ENCODE results near the gene PTBP2. TPM values are rescaled to one million over a fixed set of nuclear protein-coding genes. Genes with fewer than 3 reads are reported as not detected.

PTBP2 gene
- total RNA-seq, 1 donor from 2014 or later, result 75.5 TPM

- DNase-seq (ENCODE audit: low read depth, low spot score), result no peak
- Mint-ChIP-seq H3K4me3 (peak overlapping the region; percentile 8), H3K36me3 (ENCODE audit: low read depth) (peaks cover 51% of the 10 kb centered on the region), H3K9me3 (peaks cover 2% of the 10 kb centered on the region), H3K27ac (ENCODE audit: unreplicated experiment) (no peak overlapping the region), H3K4me1 (peaks cover 51% of the 10 kb centered on the region), H3K27me3 (ENCODE audit: low read depth) (no peaks in the 10 kb centered on the region)
- no peak for TF ChIP-seq CTCF (conservative IDR thresholded peaks at IDR 0.05)
Measured at GRCh38 chr1:96727860-96728259, 6.3 kb downstream of the PTBP2 start.

GRCh38 chr1:96730574-96731298 is 9.2 kb downstream of the PTBP2 start:
- no peak overlapping the region for H3K4me3 Mint-ChIP-seq
- peaks cover 34% of the 10 kb centered on the region for H3K4me1 Mint-ChIP-seq
- no peak for TF ChIP-seq CTCF (conservative IDR thresholded peaks at IDR 0.05)
- DNase-seq (ENCODE audit: low read depth, low spot score), result no peak
- no peak overlapping the region for H3K27ac Mint-ChIP-seq (ENCODE audit: unreplicated experiment)
- H3K36me3 Mint-ChIP-seq (ENCODE audit: low read depth), result peaks cover 57% of the 10 kb centered on the region
- H3K27me3 Mint-ChIP-seq (ENCODE audit: low read depth), result no peaks in the 10 kb centered on the region
- peaks cover 6% of the 10 kb centered on the region for H3K9me3 Mint-ChIP-seq

- Mint-ChIP-seq H3K4me3 (no peak overlapping the region), H3K36me3 (ENCODE audit: low read depth) (peaks cover 31% of the 10 kb centered on the region), H3K4me1 (peaks cover 14% of the 10 kb centered on the region), H3K9me3 (peaks cover 6% of the 10 kb centered on the region), H3K27ac (ENCODE audit: unreplicated experiment) (no peak overlapping the region), H3K27me3 (ENCODE audit: low read depth) (no peaks in the 10 kb centered on the region)
- no peak for DNase-seq (ENCODE audit: low read depth, low spot score)
- no peak for TF ChIP-seq CTCF (conservative IDR thresholded peaks at IDR 0.05)
Measured at GRCh38 chr1:96741335-96741734, 19.8 kb downstream of the PTBP2 start.

- Mint-ChIP-seq H3K27ac (ENCODE audit: unreplicated experiment) (no peak overlapping the region), H3K36me3 (ENCODE audit: low read depth) (peaks cover 27% of the 10 kb centered on the region), H3K4me3 (no peak overlapping the region), H3K9me3 (peaks cover 3% of the 10 kb centered on the region), H3K4me1 (peaks cover 31% of the 10 kb centered on the region), H3K27me3 (ENCODE audit: low read depth) (no peaks in the 10 kb centered on the region)
- no peak for DNase-seq (ENCODE audit: low read depth, low spot score)
- TF ChIP-seq CTCF (conservative IDR thresholded peaks at IDR 0.05), result no peak
Measured at GRCh38 chr1:96746440-96747420, 25.1 kb downstream of the PTBP2 start.

- H3K27me3 Mint-ChIP-seq (ENCODE audit: low read depth), result no peaks in the 10 kb centered on the region
- peaks cover 28% of the 10 kb centered on the region for H3K36me3 Mint-ChIP-seq (ENCODE audit: low read depth)
- H3K27ac Mint-ChIP-seq (ENCODE audit: unreplicated experiment), result peak overlapping the region; percentile 64
- H3K9me3 Mint-ChIP-seq, result peaks cover 3% of the 10 kb centered on the region
- H3K4me3 Mint-ChIP-seq, result no peak overlapping the region
- peaks cover 28% of the 10 kb centered on the region for H3K4me1 Mint-ChIP-seq
- TF ChIP-seq CTCF (conservative IDR thresholded peaks at IDR 0.05), result no peak
- no peak for DNase-seq (ENCODE audit: low read depth, low spot score)
Measured at GRCh38 chr1:96747565-96747964, 26.0 kb downstream of the PTBP2 start.

Measured in neural crest cell (in vitro differentiated cells).